Thymus (tissue), 11 donors: Measurements from ENCODE around the gene NRBF2. TPM values are rescaled to one million over a fixed set of nuclear protein-coding genes. Genes with fewer than 3 reads are reported as not detected.
"Not testable (repeated sequence)": the region's sequence is repeated elsewhere in the genome, so short reads cannot be mapped to it uniquely, and the experiment has no call there.

Experiments used
- DNase-seq, 9 donors: peaks; one replicate each; pipeline ENCODE4 v3.0.0-alpha.2; 2013; ENCODE audit warnings: low spot score in 9 of 9, low read depth in 6 of 9, missing footprints in 1 of 9
- H3K27ac ChIP-seq, 2 donors: one replicate each; pipeline ENCODE4 v1.5.1; 2013; ENCODE audit warnings: control low read depth in 1 of 2, low read depth in 1 of 2, low read length in 1 of 2, mild to moderate bottlenecking in 1 of 2, moderate library complexity in 1 of 2
- H3K27me3 ChIP-seq, 2 donors: one replicate each; pipeline ENCODE4 v1.5.1; 2013; ENCODE audit warnings: low read length in 1 of 2; ENCODE audit not compliant: control insufficient read depth in 2 of 2, insufficient read depth in 1 of 2
- H3K36me3 ChIP-seq, 2 donors: one replicate each; pipeline ENCODE4 v1.5.1; 2013; ENCODE audit warnings: low read length in 1 of 2, mild to moderate bottlenecking in 1 of 2, moderate library complexity in 1 of 2; ENCODE audit not compliant: control insufficient read depth in 2 of 2, insufficient read depth in 2 of 2
- H3K4me1 ChIP-seq, 2 donors: one replicate each; pipeline ENCODE4 v1.5.1; 2013; ENCODE audit warnings: low read length in 2 of 2; ENCODE audit not compliant: control insufficient read depth in 2 of 2, insufficient read depth in 2 of 2
- H3K4me3 ChIP-seq, 2 donors: one replicate each; pipeline ENCODE4 v1.5.1; 2013; ENCODE audit warnings: low read length in 2 of 2, control low read depth in 1 of 2, mild to moderate bottlenecking in 1 of 2
- H3K9me3 ChIP-seq, 2 donors: one replicate each; pipeline ENCODE4 v1.5.1; 2013; ENCODE audit warnings: low read length in 1 of 2, mild to moderate bottlenecking in 1 of 2; ENCODE audit not compliant: control insufficient read depth in 2 of 2, insufficient read depth in 1 of 2
- WGBS: extraction: QIAGEN DNeasy Blood & Tissue Kit; methylation state at CpG from one replicate; pipeline ENCODE4 v1.1.7; 2013; 5-methylcytosine and 5-hydroxymethylcytosine counted together
- polyA plus RNA-seq: library from polyadenylated mRNA; stranded (reverse); fragments of 200-250 nt; gene quantifications from one replicate; pipeline ENCODE4 v1.2.3, GENCODE V29; 2013
- total RNA-seq: library from RNA; stranded (reverse); fragments of 120-200 nt; gene quantifications from one replicate; pipeline ENCODE4 v1.2.4, GENCODE V29; 2013
- donor health status: healthy.

The NRBF2 gene
- total and polyA plus RNA-seq, 2 donors: 25.1 to 39.2 TPM

DNA sequence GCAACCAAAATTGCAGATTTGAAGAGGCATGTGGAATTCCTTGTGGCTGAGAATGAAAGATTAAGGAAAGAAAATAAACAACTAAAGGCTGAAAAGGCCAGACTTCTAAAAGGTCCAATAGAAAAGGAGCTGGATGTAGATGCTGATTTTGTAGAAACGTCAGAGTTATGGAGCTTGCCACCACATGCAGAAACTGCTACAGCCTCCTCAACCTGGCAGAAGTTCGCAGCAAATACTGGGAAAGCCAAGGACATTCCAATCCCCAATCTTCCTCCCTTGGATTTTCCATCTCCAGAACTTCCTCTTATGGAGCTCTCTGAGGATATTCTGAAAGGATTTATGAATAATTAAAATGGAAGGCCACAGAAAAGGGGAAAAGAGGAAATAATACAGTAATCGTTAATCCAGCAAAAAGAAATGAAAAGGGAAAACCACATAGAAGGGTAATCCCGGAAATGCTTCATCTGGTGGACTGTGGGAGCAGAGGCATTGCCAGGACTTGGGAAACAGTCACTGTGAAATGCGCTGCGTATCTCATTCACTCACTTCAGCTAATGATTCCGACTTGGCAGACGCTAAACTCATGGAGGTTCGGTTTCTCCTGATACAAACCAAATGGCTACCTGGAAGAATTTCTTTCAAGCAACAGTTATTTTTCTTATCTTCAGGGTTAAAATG is 20.9 kb downstream of the NRBF2 start:
- H3K27ac ChIP-seq, H3K4me3 ChIP-seq, H3K9me3 ChIP-seq, H3K4me1 ChIP-seq, DNase-seq, H3K27me3 ChIP-seq: not testable (repeated sequence)
- WGBS: 96% methylated on average over 9 of the region's 9 CpGs
- H3K36me3 ChIP-seq: peaks cover 22 to 33% of the 10 kb centered on the region in 2 donors

DNA sequence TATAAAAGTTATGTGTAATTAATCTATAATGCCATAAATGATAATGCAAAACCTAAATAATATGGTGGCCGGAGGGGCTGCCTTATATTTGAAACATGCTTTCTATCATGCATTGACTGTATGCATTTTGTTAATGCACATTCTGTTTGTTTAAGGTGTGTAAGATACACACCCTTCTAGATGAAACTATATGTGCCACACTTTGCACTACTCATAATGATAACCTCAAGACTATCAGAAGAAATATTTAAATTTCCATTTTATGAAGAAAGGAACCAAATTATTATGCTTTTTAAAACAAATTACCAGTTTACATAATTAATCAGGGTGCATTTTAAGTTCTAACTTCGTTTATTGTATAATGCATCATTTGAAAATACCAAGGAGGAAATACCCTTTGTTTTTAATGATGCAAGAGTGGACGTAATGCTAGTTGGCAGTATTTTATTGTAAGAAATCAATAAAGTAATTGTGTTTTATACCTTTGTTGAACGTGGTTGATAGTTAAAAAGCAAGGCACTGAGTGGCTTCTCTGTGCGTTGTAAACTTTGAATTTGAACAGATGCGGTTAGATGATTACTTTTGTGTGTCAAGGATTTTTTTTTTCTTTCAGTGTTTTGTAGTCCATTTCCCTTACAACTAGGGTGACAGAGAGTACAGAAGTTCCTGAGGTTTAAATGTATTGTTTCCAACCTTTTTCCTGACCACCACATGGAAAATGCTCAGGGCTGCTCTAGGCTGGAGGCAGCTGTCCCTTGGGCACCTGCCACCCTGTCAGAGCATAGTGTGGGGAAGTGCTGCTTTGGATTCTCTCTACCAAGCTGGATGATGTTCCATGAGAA is 21.6 kb downstream of the NRBF2 start:
- no peak for DNase-seq
- Histone ChIP-seq H3K27ac (no peak overlapping the region), H3K9me3 (no peaks in the 10 kb centered on the region), H3K4me3 (no peak overlapping the region), H3K36me3 (peaks cover 22 to 31% of the 10 kb centered on the region in 2 donors), H3K27me3 (no peaks in the 10 kb centered on the region), H3K4me1 (no peaks in the 10 kb centered on the region)
- 95% methylated on average over 6 of the region's 6 CpGs for WGBS

DNA sequence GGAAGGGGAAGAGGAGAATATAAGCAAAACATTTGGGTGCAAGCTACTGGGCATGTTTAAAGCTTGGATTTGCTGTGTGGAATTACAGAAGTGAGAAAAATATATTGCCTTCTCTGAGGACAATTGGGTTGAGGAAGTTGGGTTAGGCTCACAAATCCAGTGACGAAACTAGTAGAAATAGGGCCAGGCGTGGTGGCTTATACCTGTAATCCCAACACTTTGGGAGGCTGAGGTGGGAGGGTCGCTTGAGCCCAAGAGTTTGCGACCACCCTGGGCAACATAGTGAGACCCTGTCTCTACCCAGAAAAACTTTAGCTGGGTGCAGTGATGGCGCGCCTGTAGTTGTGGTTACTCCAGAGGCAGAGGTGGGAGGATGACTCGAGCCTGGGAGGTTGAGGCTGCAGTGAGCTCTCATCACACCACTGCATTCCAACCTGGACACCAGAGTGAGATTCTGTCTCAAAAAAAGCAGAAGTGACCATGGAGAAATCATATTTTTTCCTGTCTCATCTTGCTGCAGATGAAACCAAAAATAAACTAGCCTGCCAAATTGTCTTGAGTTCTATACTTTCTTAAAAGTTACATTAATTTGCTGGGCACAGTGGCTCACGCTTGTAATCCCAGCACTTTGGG is 22.4 kb downstream of the NRBF2 start:
- no peak overlapping the region for H3K27ac ChIP-seq
- no peak overlapping the region for H3K4me3 ChIP-seq
- H3K36me3 ChIP-seq: peaks cover 22 to 26% of the 10 kb centered on the region in 2 donors
- DNase-seq: no peak
- H3K27me3 ChIP-seq: no peaks in the 10 kb centered on the region
- no peaks in the 10 kb centered on the region for H3K4me1 ChIP-seq
- 94% methylated on average over 8 of the region's 8 CpGs for WGBS
- no peaks in the 10 kb centered on the region for H3K9me3 ChIP-seq

GRCh38 chr10:63156236-63156635 is 23.1 kb downstream of the NRBF2 start:
- Histone ChIP-seq H3K4me3 (no peak overlapping the region), H3K36me3 (peaks cover 22% of the 10 kb centered on the region in 2 donors), H3K27ac (no peak overlapping the region), H3K9me3 (no peaks in the 10 kb centered on the region), H3K4me1 (no peaks in the 10 kb centered on the region), H3K27me3 (no peaks in the 10 kb centered on the region)
- 97% methylated on average over 2 of the region's 2 CpGs for WGBS
- no peak for DNase-seq

DNA sequence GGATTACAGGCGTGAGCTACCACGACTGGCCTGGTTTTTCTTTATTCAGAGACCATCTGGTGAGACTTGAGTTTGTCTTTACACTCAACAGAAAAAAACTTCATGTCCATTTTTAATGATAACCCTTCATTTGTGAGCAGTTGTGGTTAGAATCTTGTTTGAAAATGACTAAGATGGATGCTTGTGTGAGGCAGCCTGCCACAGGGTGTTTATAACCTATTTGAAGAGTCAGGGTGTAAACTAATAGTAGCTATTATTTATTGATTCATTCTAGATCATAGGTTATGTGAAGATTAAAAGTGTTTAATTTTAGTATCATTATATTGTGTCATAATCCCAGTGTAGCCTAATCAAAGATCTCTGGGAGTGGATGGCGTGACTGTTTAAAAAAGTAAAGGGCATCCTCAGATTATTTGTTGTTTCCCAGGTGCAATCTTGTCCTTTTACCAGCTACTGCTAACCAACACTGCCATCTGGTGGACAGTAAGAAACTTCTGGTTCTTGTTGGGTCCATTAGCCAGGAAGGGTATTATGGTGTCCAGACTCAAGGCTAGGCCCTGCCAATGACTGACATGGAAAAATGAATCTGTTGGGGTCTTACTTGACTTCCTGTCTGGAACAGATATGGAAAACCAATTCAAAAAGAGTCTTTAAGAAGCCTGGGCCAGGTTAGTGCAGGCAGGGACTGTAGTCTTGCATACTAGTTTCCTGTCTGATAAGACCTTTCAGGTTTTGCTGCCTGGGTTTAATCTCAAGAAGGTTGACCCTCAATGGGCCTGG is 24.9 kb downstream of the NRBF2 start:
- no peak overlapping the region for H3K27ac ChIP-seq
- H3K4me1 ChIP-seq: no peaks in the 10 kb centered on the region
- 87% methylated on average over 3 of the region's 3 CpGs for WGBS

DNA sequence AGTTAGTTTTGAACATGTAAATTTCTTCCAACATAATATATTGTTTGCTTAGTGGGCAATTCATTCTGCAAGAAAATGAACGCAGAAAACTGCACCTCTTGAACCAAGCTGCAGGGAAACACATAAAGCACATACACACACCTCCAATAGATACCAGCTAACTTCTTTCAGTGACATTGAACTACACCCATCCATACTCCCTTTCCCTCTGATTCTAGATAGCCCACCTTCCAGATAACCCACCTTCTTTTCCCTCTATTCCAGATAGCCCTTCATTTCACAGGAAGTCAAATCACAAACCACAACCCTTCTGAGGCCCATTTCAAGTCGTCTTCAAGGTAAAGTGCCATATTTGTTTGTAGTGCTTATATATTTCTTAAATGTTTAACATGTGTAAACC is 28.5 kb downstream of the NRBF2 start:
- Histone ChIP-seq H3K36me3 (peaks cover 3 to 13% of the 10 kb centered on the region in 2 donors), H3K27ac (no peak overlapping the region), H3K4me3 (no peak overlapping the region), H3K27me3 (no peaks in the 10 kb centered on the region), H3K9me3 (no peaks in the 10 kb centered on the region), H3K4me1 (no peaks in the 10 kb centered on the region)
- no peak for DNase-seq
- 45% methylated on average over 2 of the region's 2 CpGs for WGBS

More for the DNA sequence above, 24.9 kb downstream of the NRBF2 start:
- Histone ChIP-seq H3K4me3 (no peak overlapping the region), H3K27me3 (no peaks in the 10 kb centered on the region), H3K36me3 (peaks cover 16 to 18% of the 10 kb centered on the region in 2 donors), H3K9me3 (no peaks in the 10 kb centered on the region)
- DNase-seq: peak; percentile 32 to 88 (median 75)

DNA sequence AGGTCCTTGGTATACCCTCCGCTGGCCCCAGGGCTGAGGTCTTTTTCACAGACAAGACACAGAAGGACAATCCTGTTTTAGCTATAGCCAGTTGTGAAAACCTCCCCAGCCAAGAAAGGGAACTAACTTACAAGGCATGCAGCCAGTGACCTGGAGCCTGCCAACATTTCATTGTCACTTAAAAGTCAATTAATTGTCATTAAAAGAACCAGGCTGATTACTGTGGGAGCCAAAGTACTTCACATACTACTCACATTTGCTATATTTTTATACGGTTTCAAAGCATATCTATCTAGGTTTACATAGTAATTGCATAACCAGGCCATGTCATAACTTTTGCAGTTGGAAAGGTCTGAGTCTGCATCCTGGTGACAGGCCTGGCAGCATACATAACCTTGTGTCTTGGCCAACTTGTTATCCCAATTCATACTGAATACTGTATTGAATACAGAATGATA is 31.1 kb downstream of the NRBF2 start:
- DNase-seq: no peak
- Histone ChIP-seq H3K27ac (no peak overlapping the region), H3K27me3 (no peaks in the 10 kb centered on the region), H3K36me3 (peaks cover 3 to 17% of the 10 kb centered on the region in 2 donors), H3K4me3 (no peak overlapping the region), H3K9me3 (no peaks in the 10 kb centered on the region), H3K4me1 (no peaks in the 10 kb centered on the region)
- WGBS: 92% methylated on average over 2 of the region's 2 CpGs

- no peak for DNase-seq
- WGBS: 99% methylated on average over 7 of the region's 7 CpGs
- H3K27me3 ChIP-seq: no peaks in the 10 kb centered on the region
- H3K27ac ChIP-seq: no peak overlapping the region
- H3K4me3 ChIP-seq: no peak overlapping the region
- peaks cover 3 to 26% of the 10 kb centered on the region in 2 donors for H3K36me3 ChIP-seq
- H3K4me1 ChIP-seq: no peaks in the 10 kb centered on the region
- no peaks in the 10 kb centered on the region for H3K9me3 ChIP-seq
Measured at GRCh38 chr10:63165249-63165648, 32.1 kb downstream of the NRBF2 start.
